ENCODE data around the gene COL28A1. TPM values are rescaled to one million over a fixed set of nuclear protein-coding genes. Genes with fewer than 3 reads are reported as not detected.
"Not testable (repeated sequence)": the region's sequence is repeated elsewhere in the genome, so short reads cannot be mapped to it uniquely, and the experiment has no call there.

COL28A1 gene
- total RNA-seq, 1 experiment from 2014 or later, result 0.17 TPM

DNA sequence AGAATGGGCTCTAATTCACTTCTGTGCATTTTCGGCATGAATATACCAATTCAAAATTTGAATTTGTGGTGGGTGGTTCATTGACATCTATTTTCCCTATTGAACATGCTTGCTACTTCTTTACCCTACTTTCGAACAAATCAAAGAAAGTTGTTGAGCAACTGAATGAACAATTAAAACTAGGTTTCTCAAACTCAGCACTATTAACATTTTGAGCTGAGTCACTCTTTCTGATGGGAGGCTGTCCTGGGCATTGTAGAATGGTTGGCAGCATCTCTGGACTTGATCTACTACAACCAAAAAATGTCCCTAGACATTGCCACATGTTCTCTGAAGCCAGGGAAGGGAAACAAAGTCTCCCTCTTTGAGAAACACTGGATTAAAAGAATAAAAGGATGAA lies 116.7 kb downstream of the COL28A1 start:
- DNase-seq, result no peak
- H3K36me3 ChIP-seq (replicated peaks; ENCODE audit: control insufficient read depth, insufficient read depth, low read length), result no peaks in the 10 kb centered on the region
- H3K27me3 ChIP-seq (ENCODE audit: control insufficient read depth, insufficient read depth, low read length), result no peaks in the 10 kb centered on the region
- no peak overlapping the region for H3K4me3 ChIP-seq (ENCODE audit: insufficient read depth, low read depth, low read length)

GRCh38 chr7:7417851-7418250 lies 117.8 kb downstream of the COL28A1 start:
- H3K36me3 ChIP-seq (replicated peaks; ENCODE audit: control insufficient read depth, insufficient read depth, low read length), result no peaks in the 10 kb centered on the region
- H3K4me3 ChIP-seq (ENCODE audit: insufficient read depth, low read depth, low read length), result no peak overlapping the region
- DNase-seq, result no peak
- H3K27me3 ChIP-seq (ENCODE audit: control insufficient read depth, insufficient read depth, low read length), result no peaks in the 10 kb centered on the region

DNA sequence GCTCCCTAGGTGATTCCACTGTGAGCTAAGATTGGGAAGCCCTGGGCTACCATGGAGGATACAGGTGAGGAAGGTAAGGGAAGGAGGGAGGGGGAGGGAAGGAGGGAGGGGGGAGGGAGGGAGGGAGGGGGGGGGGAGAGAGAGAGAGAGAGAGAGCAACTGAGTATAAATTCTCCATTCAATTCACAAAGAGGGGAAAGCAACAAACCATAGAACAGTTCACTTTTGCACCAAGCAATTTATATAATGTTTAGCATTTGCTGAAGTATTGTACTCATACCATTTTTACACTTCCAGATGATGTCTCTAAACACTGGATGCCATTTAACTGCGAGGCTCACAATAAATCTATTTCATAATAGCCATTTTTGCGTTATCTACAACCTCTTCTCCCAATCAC lies 118.3 kb downstream of the COL28A1 start:
- DNase-seq, result no peak
- no peak overlapping the region for H3K4me3 ChIP-seq (ENCODE audit: insufficient read depth, low read depth, low read length)
- no peaks in the 10 kb centered on the region for H3K27me3 ChIP-seq (ENCODE audit: control insufficient read depth, insufficient read depth, low read length)
- no peaks in the 10 kb centered on the region for H3K36me3 ChIP-seq (replicated peaks; ENCODE audit: control insufficient read depth, insufficient read depth, low read length)

GRCh38 chr7:7416031-7416858 lies 119.4 kb downstream of the COL28A1 start:
- H3K36me3 ChIP-seq (replicated peaks; ENCODE audit: control insufficient read depth, insufficient read depth, low read length), result no peaks in the 10 kb centered on the region
- H3K27me3 ChIP-seq (ENCODE audit: control insufficient read depth, insufficient read depth, low read length), result no peaks in the 10 kb centered on the region
- no peak for DNase-seq
- no peak overlapping the region for H3K4me3 ChIP-seq (ENCODE audit: insufficient read depth, low read depth, low read length)

- no peak overlapping the region for H3K4me3 ChIP-seq (ENCODE audit: insufficient read depth, low read depth, low read length)
- no peaks in the 10 kb centered on the region for H3K36me3 ChIP-seq (replicated peaks; ENCODE audit: control insufficient read depth, insufficient read depth, low read length)
- DNase-seq, result no peak
- H3K27me3 ChIP-seq (ENCODE audit: control insufficient read depth, insufficient read depth, low read length), result no peaks in the 10 kb centered on the region
Observed at GRCh38 chr7:7414791-7415603, 120.7 kb downstream of the COL28A1 start.

GRCh38 chr7:7408001-7408770 lies 127.5 kb downstream of the COL28A1 start:
- no peak for DNase-seq
- H3K27me3 ChIP-seq (ENCODE audit: control insufficient read depth, insufficient read depth, low read length), result no peaks in the 10 kb centered on the region
- no peaks in the 10 kb centered on the region for H3K36me3 ChIP-seq (replicated peaks; ENCODE audit: control insufficient read depth, insufficient read depth, low read length)
- H3K4me3 ChIP-seq (ENCODE audit: insufficient read depth, low read depth, low read length), result no peak overlapping the region

DNA sequence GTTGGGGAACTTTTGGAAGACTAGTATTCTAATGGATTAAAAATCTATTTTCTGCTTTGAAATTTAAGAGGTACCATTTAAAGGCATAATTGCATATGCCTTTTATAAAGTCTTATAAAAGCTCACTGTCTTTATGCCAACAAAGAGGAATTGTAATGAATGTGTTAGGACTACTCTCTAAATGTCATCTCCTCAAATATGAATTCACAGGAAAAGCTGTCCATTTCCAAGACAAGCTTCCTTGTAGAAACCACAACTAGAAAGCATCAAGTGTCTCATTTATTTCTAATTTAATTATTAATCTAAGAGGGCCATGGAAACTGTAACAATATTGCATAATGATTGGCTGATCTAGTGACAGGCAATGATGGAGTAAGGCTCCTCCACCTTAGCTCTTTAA lies 130.2 kb downstream of the COL28A1 start:
- Histone ChIP-seq H3K36me3 (replicated peaks; ENCODE audit: control insufficient read depth, insufficient read depth, low read length) (no peaks in the 10 kb centered on the region), H3K4me3 (ENCODE audit: insufficient read depth, low read depth, low read length) (no peak overlapping the region), H3K27me3 (ENCODE audit: control insufficient read depth, insufficient read depth, low read length) (no peaks in the 10 kb centered on the region)
- DNase-seq, result no peak

- no peak for DNase-seq
Observed at GRCh38 chr7:7399707-7400106, 136.0 kb downstream of the COL28A1 start.

DNA sequence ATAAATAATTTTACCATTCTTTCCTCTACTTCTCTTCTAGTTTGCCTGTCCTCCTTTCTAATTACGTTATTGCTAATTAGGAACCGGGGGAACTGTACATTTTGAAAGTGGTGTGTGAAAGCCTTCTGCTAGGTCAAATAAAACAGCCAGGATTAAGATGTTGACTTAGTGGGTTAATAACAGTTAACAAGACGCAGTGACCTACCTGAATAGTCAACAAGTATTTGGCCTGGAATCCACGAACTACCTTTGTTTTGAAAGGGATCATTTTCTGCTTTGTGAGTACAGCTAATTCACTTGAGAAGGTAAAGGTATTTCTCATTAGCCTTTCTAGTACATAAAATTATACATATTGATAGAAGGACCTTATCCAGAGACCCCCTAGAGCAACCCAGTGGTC lies 139.9 kb downstream of the COL28A1 start:
- DNase-seq, result no peak
- Histone ChIP-seq H3K4me3 (ENCODE audit: insufficient read depth, low read depth, low read length) (no peak overlapping the region), H3K27me3 (ENCODE audit: control insufficient read depth, insufficient read depth, low read length) (no peaks in the 10 kb centered on the region), H3K36me3 (replicated peaks; ENCODE audit: control insufficient read depth, insufficient read depth, low read length) (no peaks in the 10 kb centered on the region)

More at GRCh38 chr7:7399707-7400106, 136.0 kb downstream of the COL28A1 start:
- Histone ChIP-seq H3K4me3 (ENCODE audit: insufficient read depth, low read depth, low read length) (no peak overlapping the region), H3K36me3 (replicated peaks; ENCODE audit: control insufficient read depth, insufficient read depth, low read length) (no peaks in the 10 kb centered on the region), H3K27me3 (ENCODE audit: control insufficient read depth, insufficient read depth, low read length) (no peaks in the 10 kb centered on the region)

DNA sequence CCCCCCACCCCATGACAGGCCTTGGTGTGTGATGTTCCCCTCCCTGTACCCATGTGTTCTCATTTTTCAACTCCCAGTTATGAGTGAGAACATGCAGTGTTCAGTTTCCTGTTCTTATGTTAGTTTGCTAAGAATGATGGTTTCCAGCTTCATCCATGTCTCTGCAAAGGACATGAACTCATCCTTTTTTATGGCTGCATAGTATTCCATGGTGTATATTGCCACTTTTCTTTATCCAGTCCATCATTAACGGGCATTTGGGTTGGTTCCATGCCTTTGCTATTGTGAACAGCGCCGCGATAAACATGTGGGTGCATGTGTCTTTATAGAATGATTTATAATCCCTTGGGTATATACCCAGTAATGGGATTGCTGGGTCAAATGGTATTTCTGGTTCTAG lies 147.5 kb downstream of the COL28A1 start:
- not testable (repeated sequence) for DNase-seq; H3K36me3 ChIP-seq (replicated peaks; ENCODE audit: control insufficient read depth, insufficient read depth, low read length); H3K27me3 ChIP-seq (ENCODE audit: control insufficient read depth, insufficient read depth, low read length); H3K4me3 ChIP-seq (ENCODE audit: insufficient read depth, low read depth, low read length)

- DNase-seq, result no peak
- H3K36me3 ChIP-seq (replicated peaks; ENCODE audit: control insufficient read depth, insufficient read depth, low read length), result no peaks in the 10 kb centered on the region
- no peaks in the 10 kb centered on the region for H3K27me3 ChIP-seq (ENCODE audit: control insufficient read depth, insufficient read depth, low read length)
- no peak overlapping the region for H3K4me3 ChIP-seq (ENCODE audit: insufficient read depth, low read depth, low read length)
Observed at GRCh38 chr7:7385421-7385820, 150.3 kb downstream of the COL28A1 start.

DNA sequence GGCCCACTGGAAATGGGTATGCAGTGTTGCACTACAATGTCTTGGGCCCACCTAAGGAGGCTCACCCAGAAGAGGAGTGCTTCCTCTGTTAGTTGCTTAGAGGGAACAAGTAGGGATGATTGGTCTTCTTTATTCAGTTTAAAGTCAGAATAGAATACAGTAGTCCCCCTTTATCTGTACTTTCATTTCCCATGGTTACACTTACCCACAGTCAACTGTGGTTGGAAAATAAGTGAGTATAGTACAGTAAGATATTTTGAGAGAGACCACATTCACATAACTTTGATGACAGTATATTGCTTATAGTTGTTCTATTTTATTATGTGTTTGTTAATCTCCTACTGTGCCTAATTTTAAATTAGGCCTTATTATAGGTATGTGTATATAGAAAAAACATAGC lies 151.4 kb downstream of the COL28A1 start:
- Histone ChIP-seq H3K4me3 (ENCODE audit: insufficient read depth, low read depth, low read length) (no peak overlapping the region), H3K36me3 (replicated peaks; ENCODE audit: control insufficient read depth, insufficient read depth, low read length) (no peaks in the 10 kb centered on the region), H3K27me3 (ENCODE audit: control insufficient read depth, insufficient read depth, low read length) (no peaks in the 10 kb centered on the region)
- no peak for DNase-seq

DNA sequence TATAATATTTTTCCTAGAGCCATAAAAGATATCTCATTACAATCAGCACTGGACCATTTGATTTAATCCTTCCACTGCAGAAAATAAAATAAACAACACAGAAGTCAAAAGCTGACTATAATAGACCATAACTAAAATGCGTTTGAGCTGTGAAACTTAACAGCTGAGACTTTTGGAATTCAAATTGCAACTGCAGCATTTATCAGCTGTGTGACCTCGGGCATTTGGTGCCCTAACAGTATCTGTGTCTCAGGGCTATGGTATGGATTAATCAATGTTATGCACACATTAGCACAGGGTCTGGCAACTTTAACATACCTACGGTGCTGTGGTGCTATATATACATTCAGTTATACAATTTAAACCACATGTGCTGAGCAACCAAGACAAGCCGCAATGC lies 160.1 kb downstream of the COL28A1 start:
- Histone ChIP-seq H3K4me3 (ENCODE audit: insufficient read depth, low read depth, low read length) (no peak overlapping the region), H3K36me3 (replicated peaks; ENCODE audit: control insufficient read depth, insufficient read depth, low read length) (no peaks in the 10 kb centered on the region), H3K27me3 (ENCODE audit: control insufficient read depth, insufficient read depth, low read length) (no peaks in the 10 kb centered on the region)
- DNase-seq, result no peak

- H3K27me3 ChIP-seq (ENCODE audit: control insufficient read depth, insufficient read depth, low read length), result no peaks in the 10 kb centered on the region
- H3K36me3 ChIP-seq (replicated peaks; ENCODE audit: control insufficient read depth, insufficient read depth, low read length), result no peaks in the 10 kb centered on the region
- DNase-seq, result no peak
- H3K4me3 ChIP-seq (ENCODE audit: insufficient read depth, low read depth, low read length), result no peak overlapping the region
Observed at GRCh38 chr7:7370076-7370475, 165.6 kb downstream of the COL28A1 start.
